Measurements from ENCODE around the gene JMJD4.
"Not testable (repeated sequence)": the region's sequence is repeated elsewhere in the genome, so short reads cannot be mapped to it uniquely, and the experiment has no call there.

JMJD4 gene

GRCh38 chr1:227733309-227733705, 1.8 kb downstream of the JMJD4 start:
- no peak for DNase-seq (ENCODE audit: low read depth in 3 of 3)

DNA sequence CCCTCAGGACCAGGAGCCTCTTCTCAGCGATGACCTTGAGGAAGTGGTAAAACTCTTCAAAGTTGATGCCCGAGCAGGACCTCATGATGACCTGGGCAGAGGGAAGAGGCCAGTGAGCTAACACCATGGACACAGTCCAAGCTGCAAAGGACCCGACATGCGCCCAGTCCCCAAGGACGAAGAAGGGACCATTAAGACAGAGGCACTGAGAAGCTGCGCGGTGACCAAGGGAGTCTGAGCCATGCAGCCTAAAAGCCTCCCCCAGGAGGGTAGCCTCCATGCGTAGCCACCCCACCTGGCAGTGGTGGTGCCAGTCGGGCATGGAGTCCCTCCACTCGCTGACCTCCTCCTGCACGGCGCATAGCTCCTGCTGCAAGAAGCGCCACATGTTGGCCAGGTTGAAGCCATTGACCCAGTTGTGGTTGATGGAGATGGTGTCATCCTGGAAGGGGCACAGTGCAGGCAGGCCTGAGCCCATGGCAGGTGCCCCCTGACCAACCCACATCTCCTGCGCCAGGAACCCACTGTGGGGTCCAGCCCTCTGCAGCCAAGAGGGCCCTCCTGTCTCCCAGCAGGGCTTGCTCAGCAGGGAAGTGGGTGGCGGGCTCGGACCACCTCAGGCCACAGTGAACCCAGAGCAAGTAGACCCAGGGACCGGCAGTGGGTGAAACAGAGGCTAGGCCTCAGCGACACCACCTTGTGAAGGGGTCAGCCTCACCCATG, 2.4 kb downstream of the JMJD4 start:
- DNase-seq (ENCODE audit: low read depth in 3 of 3), result no peak

DNA sequence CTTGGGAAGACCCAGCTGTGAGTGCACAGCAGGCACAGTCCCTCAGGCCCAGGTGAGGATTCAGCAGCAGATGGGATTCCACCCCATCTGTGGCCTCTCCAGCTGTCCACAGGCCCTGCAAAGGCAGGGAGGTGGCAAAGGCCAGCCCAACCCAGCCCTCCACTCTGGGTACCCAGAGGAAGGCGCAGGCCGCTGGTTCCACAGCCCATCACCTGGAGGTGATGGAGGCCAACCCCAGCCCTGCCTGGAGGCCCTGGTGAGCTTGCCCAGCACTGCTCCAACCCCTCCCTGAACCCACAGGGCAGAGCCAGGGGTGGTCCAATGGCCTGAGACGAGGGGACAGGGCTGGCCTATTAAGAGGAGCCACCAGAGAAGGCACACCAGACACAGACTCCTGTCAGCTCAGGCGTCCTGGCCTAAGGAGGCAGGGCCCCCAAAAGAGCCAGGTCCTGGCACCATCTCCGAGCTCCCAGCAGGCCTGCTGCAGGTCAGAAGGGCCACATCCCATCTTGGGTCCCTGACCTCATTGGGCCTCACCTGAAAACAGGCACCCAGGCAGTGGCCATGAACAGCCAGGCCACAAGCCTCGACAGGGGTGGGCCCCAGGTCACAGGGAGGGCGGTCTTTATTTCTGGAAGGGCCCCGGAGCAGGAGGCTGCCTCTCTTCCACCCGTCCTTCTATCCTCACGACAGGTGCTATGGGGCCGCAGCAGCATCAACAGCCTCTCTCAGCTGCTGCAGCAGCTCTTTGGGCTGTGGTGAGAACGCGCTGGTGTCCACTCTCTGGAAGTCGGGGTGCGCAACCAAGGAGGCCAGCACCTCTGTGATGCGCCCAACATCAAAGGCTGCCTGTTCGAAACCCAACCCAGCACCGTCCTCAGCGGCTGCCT, 3.2 kb downstream of the JMJD4 start:
- no peak for DNase-seq (ENCODE audit: low read depth in 3 of 3)

DNA sequence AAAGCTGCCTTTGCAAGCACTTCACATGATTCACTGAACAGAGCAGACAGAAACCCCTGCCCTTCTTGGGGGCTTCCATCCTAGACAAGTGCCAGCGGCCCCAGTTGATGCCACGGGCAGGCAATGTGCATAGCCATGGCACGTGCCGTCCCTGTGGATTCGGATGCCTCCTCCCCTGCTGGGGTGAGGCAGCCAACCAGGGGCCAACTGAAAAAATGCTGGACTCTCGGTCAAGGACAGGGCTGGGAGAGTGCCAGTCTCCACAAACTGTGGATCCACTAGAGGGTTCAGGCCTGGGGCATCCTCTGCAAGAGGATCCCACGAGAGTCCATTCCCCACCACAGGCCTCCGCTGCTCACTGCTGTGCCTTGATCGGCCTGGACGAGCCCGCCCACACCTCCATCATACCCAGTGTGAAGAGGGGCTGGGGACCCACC, 3.8 kb downstream of the JMJD4 start:
- no peak for DNase-seq (ENCODE audit: low read depth in 3 of 3)

GRCh38 chr1:227730630-227731151, 4.4 kb downstream of the JMJD4 start:
- no peak for DNase-seq (ENCODE audit: low read depth in 3 of 3)

GRCh38 chr1:227729881-227730629, 5.0 kb downstream of the JMJD4 start:
- no peak for DNase-seq (ENCODE audit: low read depth in 3 of 3)

DNA sequence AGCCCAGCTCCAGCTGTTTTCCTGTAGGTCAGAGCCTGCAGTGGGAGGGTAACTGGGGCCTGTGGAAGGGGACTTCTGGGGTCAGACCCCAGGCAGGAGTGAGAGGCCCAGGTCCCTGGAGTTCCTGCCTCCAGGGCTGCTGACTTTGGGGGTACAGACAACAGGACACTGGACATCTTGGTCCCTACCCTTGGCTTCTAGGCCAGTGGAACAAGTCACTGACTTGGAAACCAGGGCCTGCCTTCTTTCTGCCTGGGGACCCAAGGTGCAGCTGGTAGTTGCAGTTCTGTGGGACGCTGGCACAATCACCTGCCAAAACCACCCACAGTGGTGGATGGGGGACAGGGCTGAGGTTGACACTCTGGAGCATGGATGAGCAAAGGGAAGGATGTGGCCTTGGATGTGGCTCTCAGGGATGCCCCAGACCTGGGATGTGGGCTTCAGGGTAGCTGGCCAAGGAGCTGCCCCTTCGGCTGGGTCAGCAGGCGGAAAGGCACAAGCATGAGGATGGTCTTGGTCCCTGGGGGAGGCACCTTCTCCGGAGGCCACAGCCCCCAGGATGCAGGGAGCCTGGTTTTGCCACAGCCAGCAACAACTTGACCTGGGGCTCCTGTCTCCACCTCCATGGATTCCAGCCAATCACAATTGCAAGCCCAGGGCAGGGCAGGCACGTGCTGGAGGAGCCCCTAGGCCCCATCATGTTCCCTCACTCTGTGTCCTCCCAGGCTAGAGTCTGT, 5.8 kb downstream of the JMJD4 start:
- DNase-seq (ENCODE audit: low read depth in 3 of 3), result no peak

DNA sequence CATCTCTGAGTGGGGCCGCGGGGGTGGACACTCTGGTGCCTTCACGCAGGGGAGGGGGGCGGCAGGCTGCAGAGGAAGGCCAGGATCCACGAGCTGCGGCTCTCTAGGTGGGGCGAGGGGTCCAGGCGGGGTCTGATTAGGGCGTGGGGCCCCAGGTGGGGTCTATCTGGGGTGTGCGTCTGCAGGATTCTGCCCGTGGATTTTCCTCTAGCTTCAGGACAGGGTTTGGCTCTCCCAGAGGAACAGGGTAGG, 6.3 kb downstream of the JMJD4 start:
- no peak for DNase-seq (ENCODE audit: low read depth in 3 of 3)

GRCh38 chr1:227728059-227728891, 6.8 kb downstream of the JMJD4 start:
- DNase-seq (ENCODE audit: low read depth in 3 of 3), result peak; percentile 37 to 86 (median 50)

- DNase-seq (ENCODE audit: low read depth in 3 of 3), result no peak
Measured at GRCh38 chr1:227726924-227727599, 8.0 kb downstream of the JMJD4 start.

DNA sequence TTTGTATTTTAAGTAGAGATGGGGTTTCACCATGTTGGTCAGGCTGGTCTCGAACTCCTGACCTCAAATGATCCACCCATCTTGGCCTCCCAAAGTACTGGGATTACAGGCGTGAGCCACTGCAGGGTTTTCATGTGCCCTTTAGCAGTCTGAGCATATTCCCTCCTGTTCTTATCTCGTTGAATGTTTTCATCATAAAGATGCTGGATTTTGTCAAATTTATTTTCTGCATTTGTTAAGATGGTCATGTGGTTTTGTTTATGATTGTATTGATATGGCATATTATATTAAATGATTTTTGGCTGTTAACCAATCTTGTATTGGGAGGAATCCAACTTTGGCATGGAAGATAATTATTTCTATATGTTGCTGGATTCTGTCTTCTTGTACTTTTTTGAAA, 8.8 kb downstream of the JMJD4 start:
- DNase-seq (ENCODE audit: low read depth in 3 of 3), result no peak

GRCh38 chr1:227725046-227725445, 10.1 kb downstream of the JMJD4 start:
- no peak for DNase-seq (ENCODE audit: low read depth in 3 of 3)

DNA sequence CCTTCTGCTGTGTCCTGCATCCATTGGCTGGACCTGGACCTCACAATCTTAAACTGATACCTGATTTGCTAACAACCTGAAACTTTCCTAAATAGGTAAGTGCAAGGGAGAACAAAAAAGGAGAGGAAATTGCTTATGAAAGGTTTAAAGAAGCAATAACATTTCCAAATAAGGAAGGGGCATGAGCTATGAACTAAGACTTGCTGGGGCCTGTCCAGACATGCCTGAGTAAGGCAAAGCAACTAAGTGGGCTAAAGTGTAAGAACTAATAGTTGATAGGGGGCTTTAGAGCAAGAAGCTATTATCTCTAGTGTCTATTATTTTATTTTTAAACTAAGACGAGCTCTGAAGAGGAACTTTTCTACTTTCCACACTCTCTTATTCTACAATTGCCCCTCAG, 11.6 kb downstream of the JMJD4 start:
- DNase-seq (ENCODE audit: low read depth in 3 of 3), result no peak

GRCh38 chr1:227718932-227719331, 16.2 kb downstream of the JMJD4 start:
- DNase-seq (ENCODE audit: low read depth in 3 of 3), result no peak

DNA sequence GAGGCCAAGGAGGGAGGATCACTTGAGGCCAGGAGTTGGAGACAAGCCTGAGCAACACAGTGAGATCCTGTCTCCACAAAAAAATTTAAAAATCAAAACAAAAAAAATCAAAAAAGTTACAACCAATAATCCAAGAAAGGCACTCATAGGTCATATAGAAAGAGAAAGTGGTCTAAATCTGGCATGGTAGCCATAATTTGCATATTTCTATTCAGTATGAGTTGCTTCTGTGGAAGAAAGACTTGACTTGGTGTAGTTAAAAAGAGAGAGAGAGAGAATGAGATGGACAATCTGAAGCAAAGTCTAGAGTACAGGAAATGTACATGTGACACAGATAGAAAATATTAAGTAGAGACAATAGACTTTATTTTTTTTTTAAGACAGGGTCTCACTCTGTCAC, 22.5 kb downstream of the JMJD4 start:
- DNase-seq (ENCODE audit: low read depth in 3 of 3), result no peak

DNA sequence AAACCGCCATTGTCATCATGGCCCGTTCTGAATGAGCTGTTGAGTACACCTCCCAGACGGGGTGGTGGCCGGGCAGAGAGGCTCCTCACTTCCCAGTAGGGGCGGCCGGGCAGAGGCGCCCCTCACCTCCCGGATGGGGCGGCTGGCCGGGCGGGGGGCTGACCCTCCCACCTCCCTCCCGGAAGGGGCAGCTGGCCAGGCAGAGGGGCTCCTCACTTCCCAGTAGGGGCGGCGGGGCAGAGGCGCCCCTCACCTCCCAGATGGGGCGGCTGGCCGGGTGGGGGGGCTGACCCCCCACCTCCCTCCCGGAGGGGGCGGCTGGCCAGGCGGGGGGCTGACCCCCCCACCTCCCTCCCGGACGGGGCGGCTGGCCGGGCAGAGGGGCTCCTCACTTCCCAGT, 24.6 kb downstream of the JMJD4 start:
- not testable (repeated sequence) for DNase-seq (ENCODE audit: low read depth in 3 of 3)

- DNase-seq (ENCODE audit: low read depth in 3 of 3), result no peak
Measured at GRCh38 chr1:227709451-227709850, 25.7 kb downstream of the JMJD4 start.

GRCh38 chr1:227707846-227708245, 27.3 kb downstream of the JMJD4 start:
- no peak for DNase-seq (ENCODE audit: low read depth in 3 of 3)

GRCh38 chr1:227701631-227702030, 33.5 kb downstream of the JMJD4 start:
- DNase-seq (ENCODE audit: low read depth in 3 of 3), result not testable (repeated sequence)

DNA sequence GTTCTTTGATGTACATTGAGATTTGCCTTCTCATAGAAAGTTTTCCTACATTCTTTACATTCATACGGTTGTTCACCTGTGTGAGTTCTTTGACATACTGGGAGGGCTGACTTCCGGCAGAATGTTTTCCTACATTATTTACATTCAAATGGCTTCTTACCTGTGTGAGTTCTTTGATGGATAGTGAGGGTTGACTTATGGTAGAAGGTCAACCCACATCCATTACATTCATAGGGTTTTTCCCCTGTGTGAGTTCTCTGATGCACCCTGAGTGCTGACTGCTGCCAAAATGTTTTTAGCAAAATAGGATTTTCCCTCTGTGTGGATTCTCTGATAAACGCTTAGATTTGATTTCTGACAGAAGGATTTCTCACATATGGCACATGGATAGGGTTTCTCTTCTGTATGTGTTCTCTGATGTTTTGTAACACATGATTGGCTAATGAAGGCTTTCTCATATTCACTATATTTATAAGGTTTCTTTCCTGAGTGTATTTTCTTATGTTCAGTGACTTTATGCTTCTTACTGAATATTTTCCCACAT, 37.7 kb downstream of the JMJD4 start:
- no peak for DNase-seq (ENCODE audit: low read depth in 3 of 3)
